Hepatocyte (in vitro differentiated cells): ENCODE measurements around the gene UVRAG. TPM values are rescaled to one million over a fixed set of nuclear protein-coding genes. Genes with fewer than 3 reads are reported as not detected.

Experiments
- DNase-seq: peaks from one replicate; pipeline ENCODE4 v3.0.0-alpha.2; 2016; ENCODE audit warnings: low spot score
- H2AFZ ChIP-seq: fragments of 200-600 bp; sonication (generic); 2 replicates; pipeline ENCODE4 v1.6.0; 2016; ENCODE audit warnings: antibody characterized with exemption, mild to moderate bottlenecking
- H3K27ac ChIP-seq: fragments of 200-600 bp; sonication (generic); 2 replicates; pipeline ENCODE4 v1.5.1; 2016; ENCODE audit warnings: mild to moderate bottlenecking
- H3K27me3 ChIP-seq: fragments of 200-600 bp; sonication (generic); 2 replicates; pipeline ENCODE4 v1.6.1; 2016
- H3K36me3 ChIP-seq: fragments of 200-600 bp; sonication (generic); replicated peaks from 2 replicates; pipeline ENCODE4 v1.5.1; 2016; ENCODE audit warnings: low read depth; ENCODE audit not compliant: insufficient read depth
- H3K4me1 ChIP-seq: fragments of 200-600 bp; sonication (generic); 2 replicates; pipeline ENCODE4 v1.5.1; 2016; ENCODE audit warnings: mild to moderate bottlenecking, moderate library complexity; ENCODE audit not compliant: insufficient read depth
- H3K4me2 ChIP-seq: fragments of 200-600 bp; sonication (generic); 2 replicates; pipeline ENCODE4 v1.6.0; 2016
- H3K4me3 ChIP-seq: fragments of 200-600 bp; sonication (generic); 2 replicates; pipeline ENCODE4 v1.5.1; 2016; ENCODE audit warnings: mild to moderate bottlenecking
- H3K79me2 ChIP-seq: fragments of 200-600 bp; sonication (generic); 2 replicates; pipeline ENCODE4 v1.6.0; 2017; ENCODE audit warnings: mild to moderate bottlenecking
- H3K9me2 ChIP-seq: fragments of 200-600 bp; sonication (generic); replicated peaks from 2 replicates; pipeline ENCODE4 v1.6.0; 2017; ENCODE audit warnings: mild to moderate bottlenecking; ENCODE audit not compliant: insufficient read depth
- H3K9me3 ChIP-seq: fragments of 200-600 bp; sonication (generic); 2 replicates; pipeline ENCODE4 v1.5.1; 2016; ENCODE audit warnings: low read depth, mild to moderate bottlenecking
- H4K20me1 ChIP-seq: fragments of 200-600 bp; sonication (generic); 2 replicates; pipeline ENCODE4 v1.6.0; 2016; ENCODE audit warnings: mild to moderate bottlenecking; ENCODE audit not compliant: insufficient read depth, poor library complexity, severe bottlenecking
- CTCF ChIP-seq: fragments of 200-600 bp; sonication (generic); IDR thresholded peaks from 2 replicates; pipeline ENCODE4 v1.5.1; 2016; ENCODE audit warnings: antibody characterized with exemption, mild to moderate bottlenecking; ENCODE audit not compliant: poor library complexity
- EZH2 ChIP-seq: fragments of 200-600 bp; sonication (generic); IDR thresholded peaks from 2 replicates; pipeline ENCODE4 v1.6.1; 2016; ENCODE audit warnings: antibody characterized with exemption, mild to moderate bottlenecking, borderline replicate concordance
- EZH2phosphoT487 ChIP-seq: fragments of 200-600 bp; sonication (generic); IDR thresholded peaks from one replicate; pipeline ENCODE4 v1.6.1; 2018; ENCODE audit warnings: antibody characterized with exemption, mild to moderate bottlenecking, low read depth, moderate library complexity; ENCODE audit not compliant: unreplicated experiment, severe bottlenecking
- WGBS: methylation state at CpG from one replicate; pipeline ENCODE4 v1.1.6; 2016; ENCODE audit warnings: low lambda C conversion rate; ENCODE audit errors: missing lambda C conversion rate; 5-methylcytosine and 5-hydroxymethylcytosine counted together
- polyA plus RNA-seq: library from polyadenylated mRNA; unstranded; fragments of >200 nt; fragmentation: Nextera tagmentation; extraction: Ambion mirVana; gene quantifications from 2 replicates; pipeline ENCODE4 v1.2.1, GENCODE V29; 2016
- total RNA-seq: library from RNA; depleted of rRNA; stranded (reverse); fragments of >200 nt; gene quantifications from 2 replicates; pipeline ENCODE4 v1.2.3, GENCODE V29; 2014

UVRAG gene
- total and polyA plus RNA-seq, 2 experiments from 2014 or later: 15.3 to 36.5 TPM

- H3K27ac ChIP-seq: no peak overlapping the region
- DNase-seq: no peak
These were observed 19.5 kb upstream of the UVRAG start for GRCh38 chr11:75795276-75796090.

GRCh38 chr11:75796091-75796435, 18.9 kb upstream of the UVRAG start:
- no peaks in the 10 kb centered on the region for H3K9me2 ChIP-seq
- no peaks in the 10 kb centered on the region for H3K9me3 ChIP-seq
- no peaks in the 10 kb centered on the region for H3K36me3 ChIP-seq
- H3K79me2 ChIP-seq: no peaks in the 10 kb centered on the region
- H3K4me1 ChIP-seq: no peaks in the 10 kb centered on the region
- no peak overlapping the region for H2AFZ ChIP-seq
- DNase-seq: no peak
- H3K4me2 ChIP-seq: no peak overlapping the region
- H3K27me3 ChIP-seq: no peaks in the 10 kb centered on the region
- no peaks in the 10 kb centered on the region for H4K20me1 ChIP-seq
- WGBS: 96% methylated on average over 2 of the region's 2 CpGs
- no peak overlapping the region for H3K4me3 ChIP-seq
- H3K27ac ChIP-seq: no peak overlapping the region
- no peak for TF ChIP-seq CTCF
- no peak for TF ChIP-seq EZH2phosphoT487
- TF ChIP-seq EZH2: no peak

More at GRCh38 chr11:75795276-75796090, 19.5 kb upstream of the UVRAG start:
- Histone ChIP-seq H3K9me2 (no peaks in the 10 kb centered on the region), H3K36me3 (no peaks in the 10 kb centered on the region), H4K20me1 (no peaks in the 10 kb centered on the region), H3K4me2 (no peak overlapping the region), H2AFZ (no peak overlapping the region), H3K4me3 (no peak overlapping the region), H3K9me3 (no peaks in the 10 kb centered on the region), H3K79me2 (no peaks in the 10 kb centered on the region), H3K27me3 (no peaks in the 10 kb centered on the region), H3K4me1 (no peaks in the 10 kb centered on the region)
- 76% methylated on average over 4 of the region's 4 CpGs for WGBS
- TF ChIP-seq CTCF (no peak), EZH2phosphoT487 (no peak), EZH2 (no peak)

- H3K27ac ChIP-seq: no peak overlapping the region
- H3K4me3 ChIP-seq: no peak overlapping the region
- no peak for DNase-seq
- no peaks in the 10 kb centered on the region for H3K9me2 ChIP-seq
- H2AFZ ChIP-seq: no peak overlapping the region
- no peaks in the 10 kb centered on the region for H3K79me2 ChIP-seq
- H3K36me3 ChIP-seq: no peaks in the 10 kb centered on the region
- no peak for TF ChIP-seq EZH2
- no peak for TF ChIP-seq CTCF
- no peak for TF ChIP-seq EZH2phosphoT487
- H4K20me1 ChIP-seq: no peaks in the 10 kb centered on the region
- no peak overlapping the region for H3K4me2 ChIP-seq
- no peaks in the 10 kb centered on the region for H3K4me1 ChIP-seq
- no peaks in the 10 kb centered on the region for H3K9me3 ChIP-seq
- WGBS: 80% methylated on average over 8 of the region's 8 CpGs
- H3K27me3 ChIP-seq: no peaks in the 10 kb centered on the region
These were observed 17.9 kb upstream of the UVRAG start for GRCh38 chr11:75797116-75797515.
